GM18909 (cell line): ENCODE measurements around the gene RNF212B.
"Not testable (repeated sequence)": the region's sequence is repeated elsewhere in the genome, so short reads cannot be mapped to it uniquely, and the experiment has no call there.

Experiments
- ATAC-seq: cut with Tn5 transposase; IDR thresholded peaks from one replicate; pipeline ENCODE4 v1.9.1; 2021; ENCODE audit warnings: mild to moderate bottlenecking; ENCODE audit not compliant: unreplicated experiment, poor library complexity

Gene RNF212B

DNA sequence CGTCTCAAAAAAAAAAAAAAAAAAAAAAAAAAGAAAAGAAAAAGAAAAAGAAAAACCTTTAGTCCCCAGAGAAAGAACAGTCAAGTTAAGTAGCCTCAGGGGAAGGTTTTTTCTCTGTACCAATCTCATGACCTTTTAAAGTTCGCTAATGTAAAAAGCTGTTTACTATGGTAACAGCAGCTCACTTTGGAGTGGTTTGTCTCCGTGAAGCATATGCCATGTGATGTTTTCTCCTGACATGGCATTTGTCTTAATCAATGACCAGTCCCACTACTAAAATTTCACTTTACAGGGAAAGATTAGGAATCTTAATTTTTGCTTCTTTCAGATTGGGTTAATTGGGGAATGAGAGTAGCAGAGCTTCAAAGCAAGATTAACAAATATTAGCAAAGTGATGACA lies 4.3 kb downstream of the RNF212B start:
- ATAC-seq = no peak

DNA sequence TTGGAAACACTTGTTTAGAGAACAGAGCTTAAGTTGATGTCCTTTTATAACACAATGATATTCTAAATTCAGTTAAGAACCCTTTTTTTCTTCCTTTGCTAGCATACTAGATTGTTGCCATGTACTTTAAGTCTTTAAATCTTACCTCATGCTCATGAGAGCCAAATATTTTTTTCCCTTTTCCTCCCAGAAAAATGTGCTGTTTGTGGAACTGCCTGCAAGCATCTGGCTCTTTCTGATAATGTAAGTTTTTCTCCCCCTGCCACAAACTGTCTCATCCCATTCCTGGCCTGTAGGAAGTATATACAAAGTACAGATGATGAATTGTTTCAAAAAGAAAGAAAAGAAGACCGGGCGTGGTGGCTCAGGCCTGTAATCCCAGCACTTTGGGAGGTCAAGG lies 5.3 kb downstream of the RNF212B start:
- ATAC-seq = no peak

DNA sequence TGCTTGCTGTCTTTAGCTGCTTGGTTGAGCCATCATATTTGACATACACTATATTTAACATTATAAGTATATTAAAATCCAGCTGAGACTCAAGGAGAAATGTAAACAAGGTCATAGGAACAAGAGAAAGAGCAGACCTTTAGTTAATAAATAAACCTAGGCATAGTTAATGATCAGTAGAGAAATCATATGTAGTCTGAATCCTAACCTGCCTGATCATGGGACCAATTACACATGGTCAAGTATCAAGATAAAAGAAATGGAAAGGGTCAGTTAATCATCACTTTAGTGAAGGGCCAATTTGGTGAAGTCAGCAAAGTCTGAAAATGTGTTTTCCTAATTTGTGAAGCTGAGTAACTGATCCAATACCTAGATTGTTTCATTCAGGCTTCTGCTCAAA lies 7.5 kb downstream of the RNF212B start:
- ATAC-seq = no peak

DNA sequence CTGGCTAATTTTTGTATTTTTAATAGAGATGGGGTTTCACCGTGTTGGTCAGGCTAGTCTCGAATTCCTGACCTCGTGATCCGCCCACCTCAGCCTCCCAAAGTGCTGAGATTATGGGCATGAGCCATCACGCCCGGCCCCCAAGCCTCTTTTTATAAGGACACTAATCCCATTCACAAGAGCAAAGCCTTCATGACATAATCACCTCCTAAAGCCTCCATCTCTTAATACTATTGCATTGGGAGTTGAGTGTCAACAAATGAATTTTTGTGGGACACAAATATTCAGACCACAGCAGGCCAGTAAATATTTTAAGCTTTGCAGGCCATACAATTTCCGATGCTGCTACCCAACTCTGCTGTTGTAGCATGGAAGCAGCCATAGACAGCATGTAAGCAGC lies 10.9 kb downstream of the RNF212B start:
- no peak for ATAC-seq

DNA sequence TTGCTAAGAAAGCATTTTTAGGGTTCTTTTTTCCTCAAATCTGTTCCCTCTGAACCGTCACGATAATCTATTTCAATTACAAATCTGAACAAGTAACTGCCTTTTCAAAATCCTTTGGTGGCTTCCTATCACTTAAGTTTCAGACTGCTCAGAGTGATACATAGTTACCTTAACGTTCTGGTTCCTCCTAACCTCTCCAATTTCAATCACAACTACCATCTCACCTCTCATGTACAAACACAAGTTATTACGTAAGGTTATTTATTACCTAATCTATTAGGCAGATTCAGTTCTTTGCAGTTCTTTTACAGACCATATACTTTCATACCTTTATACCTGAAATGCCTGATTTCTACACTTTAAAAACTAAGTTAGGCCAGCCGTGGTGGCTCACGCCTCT lies 12.1 kb downstream of the RNF212B start:
- no peak for ATAC-seq

DNA sequence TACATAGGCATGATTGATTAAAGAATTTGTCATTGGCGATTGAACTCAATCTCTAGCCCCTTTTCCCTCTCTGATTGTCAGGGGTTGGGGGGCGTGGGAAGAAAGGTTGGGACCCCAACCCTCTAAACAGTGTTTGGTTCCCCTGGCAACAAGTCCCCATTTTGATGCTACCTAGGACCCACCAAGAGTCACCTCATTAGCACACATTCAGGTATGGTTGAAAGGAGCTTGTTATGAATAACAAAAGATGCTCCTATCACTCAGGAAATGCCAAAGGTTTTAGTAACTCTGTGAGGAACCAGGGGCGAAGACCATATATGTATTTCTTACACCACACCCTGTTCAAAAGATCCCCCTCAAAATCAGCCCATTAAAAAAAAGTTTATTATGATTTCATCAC lies 14.3 kb downstream of the RNF212B start:
- no peak for ATAC-seq

DNA sequence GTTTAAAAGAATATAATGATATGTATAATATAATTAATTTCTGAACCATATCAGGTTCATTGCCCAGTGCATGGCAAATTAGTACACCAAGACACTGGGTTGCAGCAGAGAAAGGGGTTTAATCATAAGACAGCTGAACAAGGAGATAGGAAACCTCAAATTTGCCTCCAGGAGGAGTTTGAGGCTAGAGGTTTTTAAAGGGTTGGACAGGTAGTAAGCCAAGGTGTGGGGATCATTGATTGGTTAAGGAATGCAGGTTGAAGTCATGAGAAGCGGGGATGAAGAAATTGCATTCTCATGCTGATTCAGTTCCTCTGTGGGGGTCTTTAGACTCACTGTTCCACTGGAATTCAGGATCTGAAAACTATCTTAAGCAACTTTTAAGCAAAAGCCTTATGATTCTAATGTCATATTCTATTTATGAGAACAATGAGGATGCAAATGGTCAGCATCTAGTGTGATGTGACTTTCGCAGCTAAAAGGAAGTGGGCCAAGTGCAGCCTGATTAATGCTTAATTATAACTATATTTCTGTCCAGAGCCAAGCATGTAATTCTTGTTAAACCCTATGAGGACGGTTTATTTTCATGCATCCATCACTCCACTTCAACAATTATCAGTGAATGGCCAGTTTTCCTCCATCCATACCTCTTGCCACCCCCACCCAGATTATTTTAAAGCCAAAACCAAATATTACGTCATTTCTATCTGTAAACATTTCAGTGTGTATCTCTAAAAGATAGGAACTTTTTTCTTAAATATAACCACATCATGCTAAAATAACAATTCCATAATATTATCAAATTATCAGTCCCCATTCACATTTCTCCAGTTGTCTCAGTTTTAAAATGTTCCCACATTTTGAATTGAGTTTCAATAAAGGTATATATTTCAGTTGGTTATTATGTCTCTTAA lies 14.9 kb downstream of the RNF212B start:
- no peak for ATAC-seq

DNA sequence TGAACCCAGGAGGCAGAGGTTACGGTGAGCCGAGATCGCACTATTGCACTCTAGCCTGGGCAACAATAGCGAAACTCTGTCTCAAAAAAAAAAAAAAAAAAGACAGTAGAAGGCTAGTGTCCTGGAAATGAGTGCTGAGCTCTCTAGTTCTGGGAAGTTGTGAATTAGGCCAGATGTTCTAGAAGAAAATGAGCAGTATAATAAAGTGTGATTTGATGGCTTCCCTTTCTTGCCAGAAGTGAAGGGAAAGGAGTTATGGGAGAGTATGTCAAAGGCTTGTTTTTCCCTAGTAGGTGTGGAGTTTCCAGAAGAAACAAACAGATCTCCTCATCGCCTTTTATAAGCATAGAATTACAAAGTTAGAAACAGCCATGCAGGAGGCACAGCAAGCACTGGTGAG lies 20.5 kb downstream of the RNF212B start:
- no peak for ATAC-seq

DNA sequence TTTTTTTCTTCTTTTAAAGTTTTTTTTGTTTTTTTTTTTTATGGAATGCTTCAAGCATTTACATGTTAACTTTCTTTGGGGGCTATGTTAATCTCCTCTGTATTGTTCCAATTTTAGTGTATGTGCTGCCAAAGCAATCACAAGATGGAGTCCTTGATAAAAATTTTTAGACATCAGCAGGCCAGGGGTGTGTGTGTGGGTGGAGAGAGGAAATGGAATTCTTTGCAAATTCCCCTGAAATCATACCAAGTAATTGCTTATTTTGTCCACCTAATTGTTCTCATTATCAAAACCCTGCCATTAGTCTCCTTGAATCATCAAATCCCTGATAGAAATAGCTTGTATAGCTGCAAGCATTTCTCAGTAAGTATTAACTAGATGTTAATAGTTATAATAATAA lies 21.7 kb downstream of the RNF212B start:
- ATAC-seq = no peak

DNA sequence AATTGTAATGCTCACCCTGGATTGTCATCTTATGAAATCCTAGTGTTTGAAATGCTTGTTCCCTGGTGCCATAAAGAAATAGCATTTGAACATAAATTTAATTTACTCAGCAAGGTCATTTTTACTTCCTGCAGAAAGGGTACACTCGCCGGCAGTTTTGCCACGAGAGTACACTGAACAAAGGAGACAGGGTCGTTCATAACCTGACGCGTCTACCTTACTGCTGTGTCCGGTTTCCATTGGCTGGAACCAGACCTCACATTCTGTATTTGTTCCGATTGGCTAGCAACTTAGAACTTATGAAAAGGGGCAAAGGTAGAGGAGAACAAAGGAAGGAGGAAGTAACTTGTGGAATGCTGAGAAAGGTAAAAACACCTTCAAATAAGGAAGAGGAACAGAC lies 23.1 kb downstream of the RNF212B start:
- ATAC-seq = not testable (repeated sequence)

DNA sequence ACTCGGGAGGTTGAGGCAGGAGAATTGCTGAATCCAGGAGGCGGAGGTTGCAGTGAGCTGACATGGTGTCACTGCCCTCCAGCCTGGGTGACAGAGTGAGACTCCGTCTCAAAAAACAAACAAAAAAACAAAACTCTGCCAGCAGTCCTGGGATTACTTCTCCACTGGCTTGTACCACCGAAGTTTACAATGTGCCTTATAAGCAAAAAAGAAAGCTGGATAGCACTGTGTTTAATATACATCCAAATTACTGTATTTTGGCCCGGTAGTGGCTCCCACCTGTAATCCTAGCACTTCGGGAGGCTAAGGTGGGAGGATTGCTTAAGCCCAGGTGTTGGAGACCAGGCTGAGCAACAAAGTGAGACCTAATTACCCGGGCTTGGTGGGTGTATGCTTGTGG lies 31.5 kb downstream of the RNF212B start:
- ATAC-seq = no peak

DNA sequence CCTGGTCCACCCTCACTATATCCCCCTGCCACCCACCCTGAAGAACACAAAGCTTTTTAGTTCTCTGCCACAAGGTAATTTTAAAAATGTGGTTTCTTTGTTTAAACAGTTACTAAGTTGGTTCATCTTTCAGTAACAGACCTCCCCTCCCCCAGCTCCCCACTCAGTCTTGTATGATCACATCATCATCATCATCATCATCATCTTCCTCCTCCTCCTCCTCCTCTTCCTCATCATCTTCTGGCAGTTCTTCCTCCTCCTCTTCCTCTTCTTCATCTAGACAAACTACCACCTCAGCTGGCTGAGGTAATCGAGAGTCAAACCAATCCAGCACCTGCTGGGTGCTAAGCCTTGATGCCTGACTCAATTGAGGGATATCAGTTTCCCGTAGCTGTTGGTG lies 37.7 kb downstream of the RNF212B start:
- ATAC-seq = no peak

DNA sequence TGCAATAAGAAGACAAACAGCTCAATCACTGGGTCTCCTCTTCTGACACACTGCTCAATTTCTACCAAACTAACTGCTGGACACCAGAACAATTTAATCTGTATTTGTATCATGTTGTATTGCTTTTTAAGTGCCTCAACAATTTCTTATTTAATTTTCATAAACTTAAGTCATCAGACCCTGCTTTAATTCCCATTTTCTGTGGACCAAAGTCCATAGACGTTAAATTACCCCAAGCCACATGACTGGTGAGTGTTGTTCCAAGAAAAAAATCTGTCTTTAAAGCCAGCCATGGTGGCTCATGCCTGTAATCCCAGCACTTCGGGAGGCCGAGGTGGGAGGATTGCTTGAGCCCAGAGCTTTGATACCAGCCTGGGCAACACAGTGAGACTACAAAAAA lies 39.5 kb downstream of the RNF212B start:
- no peak for ATAC-seq

DNA sequence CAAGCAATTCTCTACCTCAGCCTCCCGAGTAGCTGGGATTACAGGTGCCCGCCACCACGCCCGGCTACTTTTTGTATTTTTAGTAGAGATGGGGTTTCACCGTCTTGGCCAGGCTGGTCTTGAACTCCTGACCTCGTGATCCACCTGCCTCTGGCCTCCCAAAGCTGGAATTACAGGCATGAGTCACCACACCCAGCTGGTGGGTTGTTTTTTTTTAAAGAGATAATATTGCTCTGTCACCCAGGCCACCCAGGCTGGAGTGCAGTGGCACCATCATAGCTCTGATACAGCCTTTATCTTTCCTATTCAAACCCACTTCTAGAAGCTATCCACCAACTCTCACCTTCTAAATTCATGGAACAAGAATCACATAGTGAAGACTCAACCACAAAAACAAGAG lies 40.2 kb downstream of the RNF212B start:
- not testable (repeated sequence) for ATAC-seq

DNA sequence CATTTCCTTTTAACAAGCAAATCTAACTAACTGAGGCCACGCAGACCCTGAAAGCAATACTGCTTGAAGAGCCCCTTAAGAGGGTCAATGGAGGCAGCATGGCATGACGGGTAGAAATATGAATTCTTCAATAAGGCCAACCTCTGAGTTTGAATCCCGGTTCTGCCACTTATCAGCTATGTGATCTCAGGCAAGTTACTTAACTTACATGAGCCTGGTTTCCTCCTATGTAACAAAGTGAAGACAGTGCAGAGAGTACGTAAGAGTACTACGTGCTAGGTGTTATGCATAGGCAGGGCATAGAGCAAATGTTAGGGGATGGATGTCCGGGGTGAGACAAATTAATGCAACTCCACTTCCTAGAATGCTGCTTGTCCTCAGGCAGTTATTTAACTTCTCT lies 43.5 kb downstream of the RNF212B start:
- ATAC-seq = no peak

DNA sequence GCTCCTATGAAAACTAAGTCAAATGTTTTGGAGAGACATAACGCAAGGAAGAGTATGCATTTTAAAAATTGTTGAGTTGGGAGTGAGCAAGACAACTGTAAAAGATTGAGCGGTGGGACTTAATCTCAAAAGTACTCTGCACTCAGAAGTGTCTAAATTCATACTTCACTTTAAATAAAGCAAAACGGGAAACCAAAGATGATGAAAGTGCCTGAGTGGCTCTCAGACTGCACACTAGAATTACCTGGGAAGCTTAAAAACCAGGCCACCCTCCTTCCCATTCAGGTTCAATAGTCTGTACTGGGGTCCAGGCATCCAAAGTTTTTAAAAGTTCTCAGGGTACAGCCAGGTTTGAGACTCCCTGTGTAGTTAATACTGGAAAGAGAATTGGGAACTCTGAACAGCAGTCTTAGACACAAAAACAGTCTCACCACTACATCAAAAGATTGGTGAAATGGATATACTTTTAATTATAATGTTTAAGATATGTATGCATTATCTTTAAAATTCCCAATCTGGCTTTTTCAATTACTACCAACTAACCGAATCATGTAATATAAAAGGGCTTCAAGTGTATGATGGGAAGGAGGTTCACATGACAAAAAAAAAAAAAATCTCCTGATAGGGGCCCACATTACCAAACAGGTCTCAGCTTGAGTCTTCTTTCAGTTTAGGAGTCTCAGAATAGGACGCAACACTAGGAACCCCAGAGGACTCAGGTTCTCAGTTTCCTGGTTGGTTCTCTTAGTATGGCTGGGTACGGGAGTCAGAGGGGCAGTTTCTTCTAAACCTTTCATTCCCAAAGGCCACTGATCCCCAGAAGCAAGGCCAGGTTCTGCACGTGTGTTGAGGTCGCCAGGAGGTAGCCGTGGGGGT lies 47.2 kb downstream of the RNF212B start:
- ATAC-seq = no peak

DNA sequence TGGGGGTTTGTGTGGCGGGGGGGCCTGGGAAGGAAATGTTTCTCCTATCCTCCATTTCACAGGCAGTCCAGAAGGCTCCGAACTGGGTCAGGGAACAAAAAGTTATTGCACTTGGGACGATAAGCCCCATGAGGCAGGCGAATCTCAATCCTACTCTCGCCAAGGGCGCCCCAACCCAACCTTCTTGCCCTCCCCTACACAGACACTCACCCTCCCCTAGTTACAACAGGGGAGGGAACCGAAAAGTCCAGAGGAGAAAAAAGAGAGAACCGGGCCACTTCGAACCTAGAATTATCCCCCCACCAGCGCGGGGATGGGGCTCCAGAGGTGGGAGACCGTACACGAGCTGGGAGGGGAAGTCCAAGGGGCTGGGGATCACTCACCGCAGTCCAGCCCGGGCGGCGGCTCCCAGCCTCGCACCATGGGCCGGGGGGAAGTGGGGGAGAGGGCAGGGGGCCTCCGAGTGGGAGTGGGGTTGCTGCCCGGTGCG lies 47.8 kb downstream of the RNF212B start:
- peak; percentile 30 for ATAC-seq

DNA sequence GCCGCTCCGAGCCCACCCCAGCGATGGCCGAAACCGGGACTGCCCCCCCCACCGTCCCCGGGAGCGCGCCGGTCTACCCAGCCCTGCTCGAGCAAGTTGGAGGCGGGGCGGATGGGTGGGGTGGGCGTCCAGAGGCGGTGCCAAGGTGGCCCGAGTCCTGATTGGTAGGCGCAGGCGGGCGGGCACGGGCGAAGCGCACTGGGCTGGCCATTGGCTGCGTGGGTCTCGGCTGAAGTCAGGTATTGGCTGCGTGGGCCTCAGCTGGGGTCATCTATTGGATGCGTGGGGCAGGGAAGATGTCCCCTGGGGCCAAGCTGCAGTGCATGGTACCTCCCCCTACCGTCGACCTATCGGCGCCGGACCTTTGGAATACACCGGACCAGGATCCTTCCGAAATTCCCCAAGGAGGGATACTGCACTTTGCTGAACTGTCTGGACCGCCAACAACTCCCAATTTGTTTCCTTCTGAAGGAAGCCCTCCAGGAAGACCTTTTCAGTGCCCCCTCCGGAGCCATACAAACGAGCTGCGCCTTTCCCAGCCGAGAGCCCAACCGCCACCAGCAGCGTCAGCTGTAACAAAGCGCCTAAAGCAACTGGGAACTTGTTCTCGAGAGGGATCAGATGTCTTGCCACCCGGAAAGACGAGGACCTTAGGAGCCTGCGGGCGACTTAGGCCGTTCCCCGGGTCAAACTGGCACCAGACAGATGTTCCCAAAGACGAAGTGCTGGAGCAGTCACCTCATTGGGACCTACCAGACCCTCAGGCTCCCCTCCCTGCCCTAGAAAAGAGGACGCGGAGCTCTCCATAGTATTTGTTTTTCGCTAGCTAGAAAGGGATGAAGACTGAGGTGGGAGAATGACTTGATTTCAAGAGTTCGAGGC lies 48.5 kb downstream of the RNF212B start, which contains the start of gene HOMEZ:
HOMEZ (minus strand) TSS at position 113 of the 882 bp plus-strand sequence. CDS start 180 bp downstream, outside the sequence.
- peak; percentile 98 for ATAC-seq

DNA sequence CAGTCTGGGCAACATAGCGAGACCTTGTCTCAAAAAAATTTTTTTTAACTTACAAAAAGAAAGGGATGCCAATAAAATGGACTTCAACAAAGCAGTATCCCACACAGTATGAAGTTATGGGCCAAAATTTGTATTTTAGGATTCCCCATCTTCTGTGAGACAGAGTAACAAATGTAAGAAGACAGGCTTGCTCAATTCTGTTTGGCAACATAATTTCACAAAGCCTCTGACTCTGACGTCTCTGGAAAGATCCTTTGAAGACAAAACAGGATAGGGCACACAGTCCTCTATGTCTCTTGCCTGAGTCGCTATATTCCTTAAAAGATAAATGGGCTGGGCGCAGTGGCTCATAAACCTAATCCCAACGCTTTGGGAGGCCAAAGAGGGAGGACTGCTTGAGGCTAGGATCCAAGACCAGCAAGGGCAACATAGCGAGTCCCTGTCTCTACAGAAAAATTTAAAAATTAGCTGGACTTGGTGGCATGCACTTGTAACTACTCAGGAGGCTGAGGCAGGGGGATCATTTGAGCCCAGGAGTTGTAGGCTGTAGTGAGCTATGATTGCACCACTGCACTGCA lies 49.3 kb downstream of the RNF212B start:
- no peak for ATAC-seq
